NCI-H146 treated with DMSO at 0.1 percent for 48 hours (cell line): Measurements from ENCODE around the gene NT5C1A.

Experiments
- DNase-seq: peaks from one replicate; lab custom pipeline; 2025; ENCODE audit not compliant: unreplicated experiment; lab: John Stamatoyannopoulos, UW

NT5C1A gene

GRCh38 chr1:39671793-39672550 is at the start of gene NT5C1A:
Gene NT5C1A, minus strand, starts transcription at chr1:39672107. Its CDS starts 69 bp downstream, at chr1:39672038.
- DNase-seq: no peak

- DNase-seq: no peak
Measured at GRCh38 chr1:39721664-39722063, 49.8 kb upstream of the NT5C1A start.

- DNase-seq: peak; percentile 75
Measured at GRCh38 chr1:39720094-39720999, 48.4 kb upstream of the NT5C1A start.

GRCh38 chr1:39717809-39718208 is 45.9 kb upstream of the NT5C1A start:
- no peak for DNase-seq

- no peak for DNase-seq
Measured at GRCh38 chr1:39713557-39713956, 41.6 kb upstream of the NT5C1A start.

- DNase-seq: no peak
Measured at GRCh38 chr1:39711966-39712340, 40.0 kb upstream of the NT5C1A start.

- no peak for DNase-seq
Measured at GRCh38 chr1:39711104-39711965, 39.4 kb upstream of the NT5C1A start.

- DNase-seq: no peak
Measured at GRCh38 chr1:39707506-39707905, 35.6 kb upstream of the NT5C1A start.

- no peak for DNase-seq
Measured at GRCh38 chr1:39704757-39705156, 32.9 kb upstream of the NT5C1A start.

GRCh38 chr1:39701049-39701439 is 29.1 kb upstream of the NT5C1A start:
- DNase-seq: no peak

- DNase-seq: no peak
Measured at GRCh38 chr1:39700348-39700747, 28.4 kb upstream of the NT5C1A start.

GRCh38 chr1:39699419-39699818 is 27.5 kb upstream of the NT5C1A start:
- DNase-seq: no peak

GRCh38 chr1:39698568-39698967 is 26.7 kb upstream of the NT5C1A start:
- no peak for DNase-seq

GRCh38 chr1:39696448-39696847 is 24.5 kb upstream of the NT5C1A start:
- DNase-seq: no peak

GRCh38 chr1:39695016-39695415 is 23.1 kb upstream of the NT5C1A start:
- DNase-seq: no peak

GRCh38 chr1:39694026-39694425 is 22.1 kb upstream of the NT5C1A start:
- no peak for DNase-seq

- no peak for DNase-seq
Measured at GRCh38 chr1:39692152-39693074, 20.5 kb upstream of the NT5C1A start.

GRCh38 chr1:39691383-39692151 is 19.7 kb upstream of the NT5C1A start, which contains the start of gene HPCAL4:
Gene HPCAL4, minus strand, starts transcription at chr1:39691433. Its CDS starts 6,830 bp downstream, at chr1:39684603.
- peak; percentile 56 for DNase-seq

GRCh38 chr1:39690794-39691382 is 19.0 kb upstream of the NT5C1A start:
- DNase-seq: no peak
